GM23338 (cell line): ENCODE data around the gene FTCDNL1.

ENCODE experiments used
- CREB1 ChIP-seq: fragments of 250-450 bp; sonication (Bioruptor Pico); IDR thresholded peaks from 2 replicates; pipeline ENCODE4 v1.5.0; 2020; ENCODE audit warnings: low read depth, mild to moderate bottlenecking, moderate library complexity
- JUNB ChIP-seq: IDR thresholded peaks from one replicate; pipeline ENCODE4 v1.6.1; 2016; ENCODE audit warnings: antibody characterized with exemption; ENCODE audit not compliant: unreplicated experiment
- TF ChIP-seq, protein P1 (sequence below), 2 experiments: fragments of 200-600 bp in 1 of 2; sonication (generic) in 1 of 2; conservative IDR thresholded peaks; 2 replicates each; pipeline versions ENCODE4 v1.5.1 to v1.6.1; 2016 to 2017; ENCODE audit warnings: antibody characterized with exemption in 2 of 2, low read depth in 2 of 2, mild to moderate bottlenecking in 2 of 2, moderate library complexity in 1 of 2

DNA sequence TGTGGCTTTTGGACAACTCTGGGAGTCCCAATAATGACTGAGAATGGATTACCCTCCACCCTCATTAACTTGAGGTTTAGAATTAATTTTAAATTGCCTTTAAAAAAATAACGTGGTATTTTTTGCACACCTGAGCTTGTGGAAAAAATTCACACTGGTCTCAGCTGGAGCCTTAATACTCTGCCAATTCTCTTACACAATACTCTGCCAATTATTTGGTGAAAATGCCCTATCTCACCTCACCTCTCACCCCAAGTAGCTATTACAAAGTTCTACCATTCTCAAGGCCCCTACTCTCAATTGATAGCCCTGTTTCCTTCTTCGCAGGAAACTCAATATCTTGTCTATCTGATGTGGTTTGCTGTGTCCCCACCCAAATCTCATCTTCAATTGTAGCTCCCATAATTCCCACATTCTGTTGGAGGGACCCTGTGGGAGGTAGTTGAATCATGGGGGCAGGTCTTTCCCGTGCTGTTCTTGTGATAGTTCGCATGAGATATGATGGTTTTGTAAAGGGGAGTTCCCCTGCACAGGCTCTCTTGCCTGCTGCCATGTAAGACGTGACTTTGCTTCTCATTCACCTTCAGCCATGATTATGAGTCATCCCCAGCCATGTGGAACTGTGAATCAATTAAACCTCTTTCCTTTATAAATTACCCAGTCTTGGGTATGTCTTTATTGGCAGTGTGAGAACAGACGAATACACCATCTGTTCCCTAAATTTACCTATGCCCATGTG is 32.7 kb upstream of the FTCDNL1 start:
- TF ChIP-seq, protein P1, sequence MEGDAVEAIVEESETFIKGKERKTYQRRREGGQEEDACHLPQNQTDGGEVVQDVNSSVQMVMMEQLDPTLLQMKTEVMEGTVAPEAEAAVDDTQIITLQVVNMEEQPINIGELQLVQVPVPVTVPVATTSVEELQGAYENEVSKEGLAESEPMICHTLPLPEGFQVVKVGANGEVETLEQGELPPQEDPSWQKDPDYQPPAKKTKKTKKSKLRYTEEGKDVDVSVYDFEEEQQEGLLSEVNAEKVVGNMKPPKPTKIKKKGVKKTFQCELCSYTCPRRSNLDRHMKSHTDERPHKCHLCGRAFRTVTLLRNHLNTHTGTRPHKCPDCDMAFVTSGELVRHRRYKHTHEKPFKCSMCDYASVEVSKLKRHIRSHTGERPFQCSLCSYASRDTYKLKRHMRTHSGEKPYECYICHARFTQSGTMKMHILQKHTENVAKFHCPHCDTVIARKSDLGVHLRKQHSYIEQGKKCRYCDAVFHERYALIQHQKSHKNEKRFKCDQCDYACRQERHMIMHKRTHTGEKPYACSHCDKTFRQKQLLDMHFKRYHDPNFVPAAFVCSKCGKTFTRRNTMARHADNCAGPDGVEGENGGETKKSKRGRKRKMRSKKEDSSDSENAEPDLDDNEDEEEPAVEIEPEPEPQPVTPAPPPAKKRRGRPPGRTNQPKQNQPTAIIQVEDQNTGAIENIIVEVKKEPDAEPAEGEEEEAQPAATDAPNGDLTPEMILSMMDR (conservative IDR thresholded peaks at IDR 0.05; ENCODE audit: low read depth in 2 of 2) = no peak
- TF ChIP-seq CREB1 (CRISPR knock-in tag) (no peak), JUNB (no peak)
